ENCODE results near the gene USP12. TPM values are rescaled to one million over a fixed set of nuclear protein-coding genes. Genes with fewer than 3 reads are reported as not detected.

The USP12 gene
- total RNA-seq, 4 donors from 2014 or later, result 16.9 to 26.7 (median 22.6) TPM

DNA sequence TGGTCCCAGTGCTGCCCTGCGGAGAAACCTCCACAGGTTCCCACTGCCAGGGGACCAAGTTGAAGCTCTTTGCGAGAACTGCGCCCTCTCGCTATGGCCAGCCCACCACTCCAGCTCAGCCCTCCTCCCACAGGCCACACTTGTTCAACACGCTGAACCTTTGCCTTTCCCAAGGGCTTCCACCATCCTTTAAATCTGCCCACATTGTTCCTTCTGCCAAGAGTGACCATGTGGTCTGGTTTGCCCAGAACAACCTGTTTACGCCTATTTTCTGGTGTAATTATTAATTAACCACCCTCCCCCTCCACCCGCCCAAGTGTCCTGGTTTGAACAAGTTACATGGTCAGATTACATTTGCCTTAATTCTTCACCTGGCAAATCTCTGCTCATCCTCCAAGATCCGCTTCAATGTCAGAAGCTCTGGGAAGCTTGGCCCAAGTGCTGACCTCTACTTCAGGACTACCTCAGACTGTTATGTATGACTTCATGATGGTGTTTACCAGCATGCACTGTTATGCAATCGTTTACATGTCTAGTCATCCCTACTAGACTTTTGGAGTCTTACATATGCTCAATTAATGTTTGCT lies 12.0 kb upstream of the USP12 start:
- Histone ChIP-seq H3K27me3 (no peaks in the 10 kb centered on the region), H3K36me3 (no peaks in the 10 kb centered on the region), H3K4me3 (no peak overlapping the region), H3K4me1 (peaks cover 0 to 9% (median 0%) of the 10 kb centered on the region in 4 donors), H3K27ac (no peak overlapping the region), H3K9me3 (no peaks in the 10 kb centered on the region)
- WGBS, 2 donors, result 75 to 77% methylated on average over 9 of the region's 9 CpGs
- TF ChIP-seq, protein P1, sequence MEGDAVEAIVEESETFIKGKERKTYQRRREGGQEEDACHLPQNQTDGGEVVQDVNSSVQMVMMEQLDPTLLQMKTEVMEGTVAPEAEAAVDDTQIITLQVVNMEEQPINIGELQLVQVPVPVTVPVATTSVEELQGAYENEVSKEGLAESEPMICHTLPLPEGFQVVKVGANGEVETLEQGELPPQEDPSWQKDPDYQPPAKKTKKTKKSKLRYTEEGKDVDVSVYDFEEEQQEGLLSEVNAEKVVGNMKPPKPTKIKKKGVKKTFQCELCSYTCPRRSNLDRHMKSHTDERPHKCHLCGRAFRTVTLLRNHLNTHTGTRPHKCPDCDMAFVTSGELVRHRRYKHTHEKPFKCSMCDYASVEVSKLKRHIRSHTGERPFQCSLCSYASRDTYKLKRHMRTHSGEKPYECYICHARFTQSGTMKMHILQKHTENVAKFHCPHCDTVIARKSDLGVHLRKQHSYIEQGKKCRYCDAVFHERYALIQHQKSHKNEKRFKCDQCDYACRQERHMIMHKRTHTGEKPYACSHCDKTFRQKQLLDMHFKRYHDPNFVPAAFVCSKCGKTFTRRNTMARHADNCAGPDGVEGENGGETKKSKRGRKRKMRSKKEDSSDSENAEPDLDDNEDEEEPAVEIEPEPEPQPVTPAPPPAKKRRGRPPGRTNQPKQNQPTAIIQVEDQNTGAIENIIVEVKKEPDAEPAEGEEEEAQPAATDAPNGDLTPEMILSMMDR (IDR thresholded peaks at IDR 0.05), result no peak
- TF ChIP-seq POLR2A (IDR thresholded peaks at IDR 0.05) (no peak), EP300 (IDR thresholded peaks at IDR 0.05) (no peak)
- DNase-seq (ENCODE audit: low spot score in 2 of 2), result no peak

DNA sequence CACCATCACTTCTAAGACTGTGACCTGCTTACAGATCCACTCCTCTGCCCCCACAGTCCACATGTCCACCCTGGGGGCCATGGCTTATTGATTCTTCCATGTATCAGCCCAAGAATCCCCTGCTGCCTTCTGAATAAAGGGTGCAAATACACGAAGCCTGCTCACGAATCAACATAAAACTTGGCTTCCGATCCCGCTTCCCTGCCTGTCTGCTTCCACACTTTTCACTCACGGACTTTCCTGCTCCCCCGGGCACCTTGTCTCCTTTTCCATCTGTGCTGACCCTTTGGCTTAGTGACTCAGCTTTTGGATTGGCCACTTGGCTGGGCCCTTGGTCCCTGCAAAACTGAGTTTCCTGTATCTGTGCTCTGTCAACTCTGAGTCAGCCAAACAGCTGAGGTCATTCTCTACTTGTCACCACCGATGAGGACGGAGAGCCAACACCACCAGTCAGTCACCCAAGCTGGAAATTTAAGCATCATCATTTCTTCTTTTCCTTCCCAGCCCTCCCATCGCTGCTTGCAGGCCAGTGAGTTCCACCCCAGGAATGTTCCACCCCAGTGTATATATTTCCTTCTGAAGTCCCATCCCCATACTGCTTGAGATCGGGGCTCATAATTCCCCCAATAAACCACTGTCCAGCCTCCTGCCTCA lies 11.4 kb upstream of the USP12 start:
- no peaks in the 10 kb centered on the region for H3K9me3 ChIP-seq
- no peaks in the 10 kb centered on the region for H3K27me3 ChIP-seq
- H3K4me1 ChIP-seq, result peaks cover 0 to 9% (median 0%) of the 10 kb centered on the region in 4 donors
- H3K4me3 ChIP-seq, result no peak overlapping the region
- H3K36me3 ChIP-seq, result no peaks in the 10 kb centered on the region
- H3K27ac ChIP-seq, result no peak overlapping the region
- DNase-seq (ENCODE audit: low spot score in 2 of 2), result peak in 1 of 2 donors; percentile 28
- 37 to 45% methylated on average over 10 of the region's 10 CpGs for WGBS, 2 donors
- TF ChIP-seq POLR2A (IDR thresholded peaks at IDR 0.05) (no peak), EP300 (IDR thresholded peaks at IDR 0.05) (peak in 1 of 2 donors; percentile 60)

DNA sequence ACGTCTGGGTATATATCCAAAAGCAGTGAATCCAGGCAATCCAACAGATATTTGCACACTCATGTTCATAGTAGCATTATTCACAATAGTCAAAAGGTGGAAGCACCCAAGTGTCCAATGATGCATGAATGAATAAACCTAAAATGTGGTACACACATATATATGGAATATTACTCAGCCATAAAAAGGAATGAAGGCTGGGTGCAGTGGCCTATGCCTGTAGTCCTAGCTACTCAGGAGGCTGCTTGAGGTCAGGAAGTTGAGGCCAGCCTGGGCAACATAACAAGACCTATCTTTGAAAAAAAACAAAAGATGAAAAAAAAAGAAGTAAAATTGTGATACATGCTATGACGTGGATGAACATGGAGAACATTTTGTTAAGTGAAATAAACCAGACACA lies 10.4 kb upstream of the USP12 start:
- Histone ChIP-seq H3K4me3 (no peak overlapping the region), H3K36me3 (no peaks in the 10 kb centered on the region), H3K27ac (no peak overlapping the region), H3K9me3 (no peaks in the 10 kb centered on the region), H3K27me3 (no peaks in the 10 kb centered on the region), H3K4me1 (peaks cover 0 to 9% (median 0%) of the 10 kb centered on the region in 4 donors)
- 86 to 94% methylated on average over 2 of the region's 2 CpGs for WGBS, 2 donors
- DNase-seq (ENCODE audit: low spot score in 2 of 2), result no peak
- TF ChIP-seq, protein P1 (IDR thresholded peaks at IDR 0.05), result no peak
- TF ChIP-seq EP300 (IDR thresholded peaks at IDR 0.05) (no peak), POLR2A (IDR thresholded peaks at IDR 0.05) (no peak)

DNA sequence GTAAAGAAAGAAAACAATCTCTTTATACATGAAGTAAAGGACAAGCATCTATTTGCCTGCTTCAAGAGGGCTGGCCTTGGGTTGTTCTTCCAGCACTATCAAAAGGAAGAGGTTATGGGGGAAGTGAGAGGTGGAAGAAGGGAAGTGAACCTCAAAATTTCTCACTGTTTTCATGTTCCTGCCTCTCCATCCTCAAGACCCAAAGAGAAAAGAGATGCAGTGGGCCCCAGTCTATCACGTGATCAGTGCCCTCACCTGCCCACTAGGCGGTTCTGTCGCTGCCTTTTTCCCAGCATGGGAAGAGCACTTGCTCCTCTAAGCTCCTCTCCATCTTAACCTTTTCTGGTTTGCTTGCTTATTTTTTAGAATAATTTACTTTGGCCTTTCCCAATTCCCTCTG lies 6.2 kb upstream of the USP12 start:
- no peak for TF ChIP-seq EP300 (IDR thresholded peaks at IDR 0.05)
- no peak for TF ChIP-seq POLR2A (IDR thresholded peaks at IDR 0.05)
- TF ChIP-seq, protein P1 (IDR thresholded peaks at IDR 0.05), result no peak
- Histone ChIP-seq H3K9me3 (no peaks in the 10 kb centered on the region), H3K36me3 (no peaks in the 10 kb centered on the region), H3K4me1 (peaks cover 0 to 4% (median 1%) of the 10 kb centered on the region in 4 donors), H3K27me3 (no peaks in the 10 kb centered on the region), H3K4me3 (no peak overlapping the region), H3K27ac (no peak overlapping the region)
- DNase-seq (ENCODE audit: low spot score in 2 of 2), result no peak
- 37 to 38% methylated on average over 3 of the region's 3 CpGs for WGBS, 2 donors

DNA sequence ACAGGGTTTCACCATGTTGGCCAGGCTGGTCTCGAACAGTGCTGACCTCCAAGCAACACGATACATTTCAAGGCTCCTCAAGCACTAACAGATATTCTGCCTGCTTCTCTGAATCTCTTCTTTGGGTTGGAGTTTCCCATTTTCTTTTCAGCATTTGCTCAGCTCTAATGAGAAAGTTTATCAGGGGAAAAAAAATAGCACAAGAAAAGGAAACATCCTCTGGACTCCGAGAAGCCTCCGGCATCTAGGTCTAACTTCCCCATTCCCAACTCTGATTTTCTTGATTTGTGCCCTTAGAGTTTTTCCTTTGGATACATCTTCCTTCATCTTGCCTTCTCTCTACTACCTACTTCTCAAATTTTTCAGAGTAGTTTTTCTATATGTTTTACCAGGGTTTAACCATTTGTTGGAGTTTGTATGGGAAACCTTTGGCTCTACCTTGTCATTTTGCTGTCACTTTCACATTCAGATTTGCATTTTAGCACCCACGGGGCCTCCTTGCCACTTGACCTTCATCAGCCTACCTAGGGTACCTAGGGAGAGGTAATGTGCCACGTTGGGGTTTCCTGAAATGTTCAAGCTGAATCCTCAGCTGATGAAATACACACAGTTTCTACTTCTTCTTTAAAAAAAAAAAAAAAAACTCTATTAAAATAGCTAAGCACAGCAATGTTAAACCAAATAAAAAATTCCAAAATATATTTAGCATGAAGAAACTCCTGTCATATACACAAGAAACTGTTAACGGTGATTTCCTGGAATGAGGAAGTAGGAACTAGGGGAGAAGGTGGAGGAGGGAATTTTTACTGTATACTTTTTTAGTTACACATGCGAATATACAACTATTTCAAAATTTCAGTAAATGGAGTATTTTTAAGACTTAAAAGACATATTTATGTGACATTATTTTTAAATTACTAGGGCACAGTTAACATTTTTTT lies 5.1 kb upstream of the USP12 start:
- H3K4me1 ChIP-seq, result peaks cover 0 to 11% (median 3%) of the 10 kb centered on the region in 4 donors
- WGBS, 2 donors, result 73 to 74% methylated on average over 8 of the region's 8 CpGs
- TF ChIP-seq EP300 (IDR thresholded peaks at IDR 0.05) (no peak), POLR2A (IDR thresholded peaks at IDR 0.05) (no peak)
- TF ChIP-seq, protein P1 (IDR thresholded peaks at IDR 0.05), result no peak
- H3K4me3 ChIP-seq, result no peak overlapping the region
- DNase-seq (ENCODE audit: low spot score in 2 of 2), result no peak
- no peak overlapping the region for H3K27ac ChIP-seq
- H3K36me3 ChIP-seq, result no peaks in the 10 kb centered on the region
- no peaks in the 10 kb centered on the region for H3K27me3 ChIP-seq
- no peaks in the 10 kb centered on the region for H3K9me3 ChIP-seq

Measured in tibial nerve (tissue), 4 donors.